Measurements from ENCODE around the gene GDF10.
A peak's percentile ranks its signal among the peaks of the same experiment; 100 is the strongest.

The GDF10 gene

GRCh38 chr10:47331491-47331890, 31.5 kb downstream of the GDF10 start:
- peaks cover 3 to 4% of the 10 kb centered on the region in 2 experiments for H3K4me1 ChIP-seq (ENCODE audit: control insufficient read depth in 1 of 2, insufficient read depth in 2 of 2, low read length in 2 of 2)
- H3K18ac ChIP-seq (ENCODE audit: low read length), result no peak overlapping the region
- no peak overlapping the region for H2BK120ac ChIP-seq (ENCODE audit: insufficient read depth, low read length, poor library complexity)
- no peaks in the 10 kb centered on the region for H3K36me3 ChIP-seq (ENCODE audit: control insufficient read depth in 1 of 2, insufficient read depth in 2 of 2, low read length in 2 of 2)
- WGBS (ENCODE audit: extremely low coverage, insufficient coverage, insufficient read length), result no CpG with 5 or more reads among the region's 9 CpGs
- no peak overlapping the region for H2AFZ ChIP-seq (ENCODE audit: insufficient read depth, low read length, poor library complexity)
- no peaks in the 10 kb centered on the region for H3K27me3 ChIP-seq (ENCODE audit: insufficient read depth, low read length)
- no peak overlapping the region for H2BK5ac ChIP-seq (ENCODE audit: low read depth, low read length, poor library complexity)
- no peaks in the 10 kb centered on the region for H3K79me1 ChIP-seq (ENCODE audit: low read length)
- H4K91ac ChIP-seq (ENCODE audit: low read depth, low read length), result no peak overlapping the region
- H3K9ac ChIP-seq (ENCODE audit: low read length), result no peak overlapping the region
- no peak overlapping the region for H3K23ac ChIP-seq (ENCODE audit: low read length)
- peaks cover 20% of the 10 kb centered on the region for H3K9me3 ChIP-seq (ENCODE audit: insufficient read depth, low read depth, low read length)
- no peak overlapping the region for H3K27ac ChIP-seq (ENCODE audit: low read depth, low read length)
- no peak overlapping the region for H4K8ac ChIP-seq (ENCODE audit: low read depth, low read length)
- H4K12ac ChIP-seq (ENCODE audit: low read depth, low read length), result no peak overlapping the region
- H3K4me2 ChIP-seq (ENCODE audit: low read length), result no peak overlapping the region
- no peak overlapping the region for H2AK5ac ChIP-seq (ENCODE audit: low read length)
- no peak overlapping the region for H3K14ac ChIP-seq (ENCODE audit: low read length)
- H3K4me3 ChIP-seq (ENCODE audit: low read depth, low read length), result no peak overlapping the region
- no peak overlapping the region for H2BK12ac ChIP-seq (ENCODE audit: low read length)
- H3K79me2 ChIP-seq (ENCODE audit: control insufficient read depth, insufficient read depth, low read length, poor library complexity), result no peaks in the 10 kb centered on the region
- no peak overlapping the region for H3K4ac ChIP-seq (ENCODE audit: low read depth, low read length)
- no peak for DNase-seq

DNA sequence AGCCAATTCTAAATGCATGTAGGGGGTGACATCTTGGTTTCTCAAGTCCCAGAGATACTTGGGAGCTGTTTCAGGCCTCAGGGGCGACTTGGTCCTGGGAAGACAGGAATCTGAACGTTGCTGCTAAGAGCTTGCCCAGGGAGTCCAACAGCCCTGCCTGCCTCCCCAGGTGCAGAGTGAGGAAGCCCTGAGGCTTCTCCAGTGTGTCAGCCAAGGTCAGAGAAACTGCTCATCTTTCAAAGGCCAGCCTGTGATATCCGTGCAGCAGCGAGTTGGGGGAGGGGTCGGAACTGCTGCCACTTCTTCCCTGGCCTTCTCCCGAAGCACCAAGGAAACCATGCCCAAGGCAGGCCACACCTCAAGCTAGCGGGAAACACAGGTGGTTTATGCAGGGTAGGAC, 32.0 kb downstream of the GDF10 start:
- Histone ChIP-seq H4K12ac (ENCODE audit: low read depth, low read length) (no peak overlapping the region), H2BK12ac (ENCODE audit: low read length) (no peak overlapping the region), H3K18ac (ENCODE audit: low read length) (no peak overlapping the region), H2BK5ac (ENCODE audit: low read depth, low read length, poor library complexity) (no peak overlapping the region), H3K9me3 (ENCODE audit: insufficient read depth, low read depth, low read length) (peaks cover 20% of the 10 kb centered on the region), H2AK5ac (ENCODE audit: low read length) (no peak overlapping the region), H2AFZ (ENCODE audit: insufficient read depth, low read length, poor library complexity) (no peak overlapping the region), H3K14ac (ENCODE audit: low read length) (no peak overlapping the region), H3K23ac (ENCODE audit: low read length) (no peak overlapping the region), H2BK120ac (ENCODE audit: insufficient read depth, low read length, poor library complexity) (no peak overlapping the region), H4K91ac (ENCODE audit: low read depth, low read length) (no peak overlapping the region), H3K79me2 (ENCODE audit: control insufficient read depth, insufficient read depth, low read length, poor library complexity) (no peaks in the 10 kb centered on the region), H3K27ac (ENCODE audit: low read depth, low read length) (no peak overlapping the region), H3K79me1 (ENCODE audit: low read length) (no peaks in the 10 kb centered on the region), H3K9ac (ENCODE audit: low read length) (no peak overlapping the region), H3K27me3 (ENCODE audit: insufficient read depth, low read length) (no peaks in the 10 kb centered on the region), H3K4ac (ENCODE audit: low read depth, low read length) (no peak overlapping the region), H3K36me3 (ENCODE audit: control insufficient read depth in 1 of 2, insufficient read depth in 2 of 2, low read length in 2 of 2) (no peaks in the 10 kb centered on the region), H3K4me2 (ENCODE audit: low read length) (no peak overlapping the region), H3K4me3 (ENCODE audit: low read depth, low read length) (no peak overlapping the region), H3K4me1 (ENCODE audit: control insufficient read depth in 1 of 2, insufficient read depth in 2 of 2, low read length in 2 of 2) (peaks cover 3 to 4% of the 10 kb centered on the region in 2 experiments), H4K8ac (ENCODE audit: low read depth, low read length) (no peak overlapping the region)
- no peak for DNase-seq
- no CpG with 5 or more reads among the region's 7 CpGs for WGBS (ENCODE audit: extremely low coverage, insufficient coverage, insufficient read length)

GRCh38 chr10:47332371-47332770, 32.4 kb downstream of the GDF10 start:
- Histone ChIP-seq H3K9ac (ENCODE audit: low read length) (no peak overlapping the region), H2AFZ (ENCODE audit: insufficient read depth, low read length, poor library complexity) (no peak overlapping the region), H3K4ac (ENCODE audit: low read depth, low read length) (no peak overlapping the region), H4K8ac (ENCODE audit: low read depth, low read length) (no peak overlapping the region), H2AK5ac (ENCODE audit: low read length) (no peak overlapping the region), H2BK12ac (ENCODE audit: low read length) (no peak overlapping the region), H3K4me3 (ENCODE audit: low read depth, low read length) (no peak overlapping the region), H3K9me3 (ENCODE audit: insufficient read depth, low read depth, low read length) (peaks cover 20% of the 10 kb centered on the region), H4K91ac (ENCODE audit: low read depth, low read length) (no peak overlapping the region), H4K12ac (ENCODE audit: low read depth, low read length) (no peak overlapping the region), H3K18ac (ENCODE audit: low read length) (no peak overlapping the region), H3K79me2 (ENCODE audit: control insufficient read depth, insufficient read depth, low read length, poor library complexity) (no peaks in the 10 kb centered on the region), H3K4me1 (ENCODE audit: control insufficient read depth in 1 of 2, insufficient read depth in 2 of 2, low read length in 2 of 2) (peaks cover 3 to 4% of the 10 kb centered on the region in 2 experiments), H3K27me3 (ENCODE audit: insufficient read depth, low read length) (no peaks in the 10 kb centered on the region), H3K4me2 (ENCODE audit: low read length) (no peak overlapping the region), H2BK5ac (ENCODE audit: low read depth, low read length, poor library complexity) (no peak overlapping the region), H3K36me3 (ENCODE audit: control insufficient read depth in 1 of 2, insufficient read depth in 2 of 2, low read length in 2 of 2) (no peaks in the 10 kb centered on the region), H2BK120ac (ENCODE audit: insufficient read depth, low read length, poor library complexity) (no peak overlapping the region), H3K27ac (ENCODE audit: low read depth, low read length) (no peak overlapping the region), H3K14ac (ENCODE audit: low read length) (no peak overlapping the region), H3K23ac (ENCODE audit: low read length) (no peak overlapping the region), H3K79me1 (ENCODE audit: low read length) (no peaks in the 10 kb centered on the region)
- no peak for DNase-seq
- no CpG with 5 or more reads among the region's 3 CpGs for WGBS (ENCODE audit: extremely low coverage, insufficient coverage, insufficient read length)

DNA sequence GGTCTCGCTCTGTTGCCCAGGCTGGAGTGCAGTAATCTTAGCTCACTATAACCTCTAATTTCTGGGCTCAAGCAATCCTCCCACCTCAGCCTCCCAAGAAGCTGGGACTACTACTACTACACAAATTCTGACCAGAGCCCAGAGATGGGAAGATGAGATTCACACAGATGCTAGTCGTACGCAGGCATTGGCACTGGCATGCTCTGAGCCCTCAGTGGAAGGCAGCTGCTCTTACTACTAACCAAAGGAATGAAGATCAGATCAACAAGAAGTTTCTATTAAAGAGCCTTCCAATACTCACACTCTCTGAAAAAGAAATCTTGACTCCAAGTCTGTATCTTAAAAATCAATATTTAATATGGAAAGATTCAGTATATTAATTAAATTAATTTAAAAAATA, 32.9 kb downstream of the GDF10 start:
- no peak overlapping the region for H3K14ac ChIP-seq (ENCODE audit: low read length)
- H3K79me2 ChIP-seq (ENCODE audit: control insufficient read depth, insufficient read depth, low read length, poor library complexity), result no peaks in the 10 kb centered on the region
- no peak overlapping the region for H2AK5ac ChIP-seq (ENCODE audit: low read length)
- WGBS (ENCODE audit: extremely low coverage, insufficient coverage, insufficient read length), result no CpG with 5 or more reads among the region's 3 CpGs
- no peak overlapping the region for H2BK120ac ChIP-seq (ENCODE audit: insufficient read depth, low read length, poor library complexity)
- H3K23ac ChIP-seq (ENCODE audit: low read length), result no peak overlapping the region
- peaks cover 3 to 4% of the 10 kb centered on the region in 2 experiments for H3K4me1 ChIP-seq (ENCODE audit: control insufficient read depth in 1 of 2, insufficient read depth in 2 of 2, low read length in 2 of 2)
- H3K79me1 ChIP-seq (ENCODE audit: low read length), result no peaks in the 10 kb centered on the region
- no peak overlapping the region for H4K12ac ChIP-seq (ENCODE audit: low read depth, low read length)
- H3K27ac ChIP-seq (ENCODE audit: low read depth, low read length), result no peak overlapping the region
- H3K18ac ChIP-seq (ENCODE audit: low read length), result no peak overlapping the region
- H3K4me2 ChIP-seq (ENCODE audit: low read length), result no peak overlapping the region
- DNase-seq, result peak in 1 of 2 donors; percentile 24
- H3K4ac ChIP-seq (ENCODE audit: low read depth, low read length), result no peak overlapping the region
- H4K8ac ChIP-seq (ENCODE audit: low read depth, low read length), result no peak overlapping the region
- H3K9me3 ChIP-seq (ENCODE audit: insufficient read depth, low read depth, low read length), result peaks cover 16% of the 10 kb centered on the region
- no peak overlapping the region for H2BK5ac ChIP-seq (ENCODE audit: low read depth, low read length, poor library complexity)
- no peak overlapping the region for H3K9ac ChIP-seq (ENCODE audit: low read length)
- H2AFZ ChIP-seq (ENCODE audit: insufficient read depth, low read length, poor library complexity), result no peak overlapping the region
- H3K4me3 ChIP-seq (ENCODE audit: low read depth, low read length), result no peak overlapping the region
- H3K27me3 ChIP-seq (ENCODE audit: insufficient read depth, low read length), result no peaks in the 10 kb centered on the region
- no peaks in the 10 kb centered on the region for H3K36me3 ChIP-seq (ENCODE audit: control insufficient read depth in 1 of 2, insufficient read depth in 2 of 2, low read length in 2 of 2)
- H4K91ac ChIP-seq (ENCODE audit: low read depth, low read length), result no peak overlapping the region
- no peak overlapping the region for H2BK12ac ChIP-seq (ENCODE audit: low read length)

All from trophoblast cell (in vitro differentiated cells and primary cell).